ENCODE measurements around the gene NDUFS7.

Gene NDUFS7

GRCh38 chr19:1350867-1351266, 32.8 kb upstream of the NDUFS7 start:
- H3K4me3 ChIP-seq (ENCODE audit: low read depth in 1 of 2, low read length in 1 of 2) = no peak overlapping the region
- no peak for TF ChIP-seq CTCF (IDR thresholded peaks at IDR 0.05)
- H3K27me3 ChIP-seq = peaks cover 15% of the 10 kb centered on the region

GRCh38 chr19:1351381-1351851, 32.3 kb upstream of the NDUFS7 start:
- TF ChIP-seq CTCF (IDR thresholded peaks at IDR 0.05) = no peak

More at GRCh38 chr19:1350867-1351266, 32.8 kb upstream of the NDUFS7 start:
- Histone ChIP-seq H3K9me3 (no peaks in the 10 kb centered on the region), H3K36me3 (no peaks in the 10 kb centered on the region), H3K27ac (no peak overlapping the region), H3K4me1 (ENCODE audit: control insufficient read depth in 1 of 2, insufficient read depth in 1 of 2, low read depth in 1 of 2, low read length in 1 of 2) (peaks cover 13 to 14% of the 10 kb centered on the region in 2 experiments)

GRCh38 chr19:1353144-1353543, 30.6 kb upstream of the NDUFS7 start:
- peaks cover 24% of the 10 kb centered on the region for H3K27me3 ChIP-seq
- no peak overlapping the region for H3K27ac ChIP-seq
- H3K9me3 ChIP-seq = no peaks in the 10 kb centered on the region
- peaks cover 13 to 14% of the 10 kb centered on the region in 2 experiments for H3K4me1 ChIP-seq (ENCODE audit: control insufficient read depth in 1 of 2, insufficient read depth in 1 of 2, low read depth in 1 of 2, low read length in 1 of 2)
- no peaks in the 10 kb centered on the region for H3K36me3 ChIP-seq
- TF ChIP-seq CTCF (IDR thresholded peaks at IDR 0.05) = no peak
- no peak overlapping the region for H3K4me3 ChIP-seq (ENCODE audit: low read depth in 1 of 2, low read length in 1 of 2)

More at GRCh38 chr19:1351381-1351851, 32.3 kb upstream of the NDUFS7 start:
- Histone ChIP-seq H3K27me3 (peaks cover 20% of the 10 kb centered on the region), H3K4me3 (ENCODE audit: low read depth in 1 of 2, low read length in 1 of 2) (no peak overlapping the region), H3K36me3 (no peaks in the 10 kb centered on the region), H3K4me1 (ENCODE audit: control insufficient read depth in 1 of 2, insufficient read depth in 1 of 2, low read depth in 1 of 2, low read length in 1 of 2) (peaks cover 13 to 14% of the 10 kb centered on the region in 2 experiments), H3K9me3 (no peaks in the 10 kb centered on the region), H3K27ac (no peak overlapping the region)

GRCh38 chr19:1354970-1355567, 28.6 kb upstream of the NDUFS7 start:
- Histone ChIP-seq H3K4me1 (ENCODE audit: control insufficient read depth in 1 of 2, insufficient read depth in 1 of 2, low read depth in 1 of 2, low read length in 1 of 2) (peaks cover 13 to 14% of the 10 kb centered on the region in 2 experiments), H3K9me3 (no peaks in the 10 kb centered on the region), H3K36me3 (peaks cover 8% of the 10 kb centered on the region), H3K27ac (no peak overlapping the region), H3K27me3 (peaks cover 18% of the 10 kb centered on the region), H3K4me3 (ENCODE audit: low read depth in 1 of 2, low read length in 1 of 2) (peak overlapping the region; percentile 67 to 80)
- TF ChIP-seq CTCF (IDR thresholded peaks at IDR 0.05) = no peak

GRCh38 chr19:1355568-1356507, 27.9 kb upstream of the NDUFS7 start:
- Histone ChIP-seq H3K27me3 (peaks cover 18% of the 10 kb centered on the region), H3K9me3 (no peaks in the 10 kb centered on the region), H3K4me3 (ENCODE audit: low read depth in 1 of 2, low read length in 1 of 2) (peak overlapping the region; percentile 67 to 80), H3K36me3 (peaks cover 8% of the 10 kb centered on the region), H3K4me1 (ENCODE audit: control insufficient read depth in 1 of 2, insufficient read depth in 1 of 2, low read depth in 1 of 2, low read length in 1 of 2) (peaks cover 13 to 14% of the 10 kb centered on the region in 2 experiments), H3K27ac (no peak overlapping the region)
- no peak for TF ChIP-seq CTCF (IDR thresholded peaks at IDR 0.05)

All from neutrophil (primary cell).